Measurements from ENCODE around the gene MUC5B. TPM values are rescaled to one million over a fixed set of nuclear protein-coding genes. Genes with fewer than 3 reads are reported as not detected.
A peak's percentile ranks its signal among the peaks of the same experiment; 100 is the strongest.

The MUC5B gene
- total and polyA plus RNA-seq, 11 donors: 0.01 TPM; not detected in 10

- 87 to 89% (median 88%) methylated on average over 24 to 33 of the region's 33 CpGs for WGBS, 4 donors
- DNase-seq (peak in 2 of 5 donors; percentile 22 to 46), ATAC-seq (no peak)
Measured at GRCh38 chr11:1281326-1281973, 58.6 kb downstream of the MUC5B start.

GRCh38 chr11:1281974-1282365 is 59.1 kb downstream of the MUC5B start:
- intact Hi-C loops (cut with DNase I): no loop called here
- no peaks in the 10 kb centered on the region for H3K27me3 ChIP-seq
- ATAC-seq: peak in 1 of 4 donors; percentile 44
- peaks cover 0 to 12% (median 5%) of the 10 kb centered on the region in 12 donors for H3K4me1 ChIP-seq
- H3K27ac ChIP-seq: peak overlapping the region in 8 of 12 donors; percentile 20 to 54 (median 38)
- peak in 1 of 5 donors; percentile 52 for DNase-seq
- peaks cover 0 to 89% (median 73%) of the 10 kb centered on the region in 9 donors for H3K36me3 ChIP-seq
- H3K4me3 ChIP-seq: no peak overlapping the region
- 42 to 55% (median 49%) methylated on average over 3 of the region's 3 CpGs for WGBS, 4 donors
- TF ChIP-seq CTCF (IDR thresholded peaks at IDR 0.05) (peak in 1 of 12 donors; percentile 7), POLR2A (IDR thresholded peaks at IDR 0.05) (no peak)
- H3K9me3 ChIP-seq: no peaks in the 10 kb centered on the region

More at GRCh38 chr11:1281326-1281973, 58.6 kb downstream of the MUC5B start:
- Histone ChIP-seq H3K9me3 (no peaks in the 10 kb centered on the region), H3K27me3 (no peaks in the 10 kb centered on the region), H3K27ac (peak overlapping the region in 8 of 12 donors; percentile 20 to 54 (median 38)), H3K4me3 (no peak overlapping the region), H3K36me3 (peaks cover 0 to 90% (median 73%) of the 10 kb centered on the region in 9 donors), H3K4me1 (peaks cover 0 to 17% (median 7%) of the 10 kb centered on the region in 12 donors)
- intact Hi-C loops (cut with DNase I): no loop called here
- no peak for TF ChIP-seq CTCF (IDR thresholded peaks at IDR 0.05)
- no peak for TF ChIP-seq POLR2A (IDR thresholded peaks at IDR 0.05)

DNA sequence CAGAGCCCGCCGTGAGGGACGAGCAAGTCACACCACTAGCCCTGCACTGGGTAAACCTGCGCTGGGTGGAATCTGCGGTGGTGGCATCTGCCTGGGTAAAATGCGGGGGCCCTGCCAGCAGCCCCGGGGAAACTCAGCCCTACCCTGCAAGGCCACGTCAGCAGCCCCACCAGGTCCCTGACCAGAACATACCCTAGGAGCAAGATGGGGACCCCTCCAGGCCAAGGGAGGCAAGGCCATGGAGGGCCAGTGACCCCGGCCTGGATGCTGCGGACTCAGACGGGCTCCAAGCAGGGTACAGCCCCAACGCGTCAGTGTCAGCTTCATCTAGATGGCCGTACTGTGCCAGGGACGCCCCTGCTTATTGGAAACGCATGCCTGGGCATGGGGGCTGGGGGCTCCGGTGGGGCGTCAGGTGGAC is 60.2 kb downstream of the MUC5B start:
- no peaks in the 10 kb centered on the region for H3K27me3 ChIP-seq
- H3K4me1 ChIP-seq: peaks cover 0 to 11% (median 4%) of the 10 kb centered on the region in 12 donors
- H3K36me3 ChIP-seq: peaks cover 0 to 84% (median 74%) of the 10 kb centered on the region in 9 donors
- ATAC-seq (no peak), DNase-seq (peak in 1 of 5 donors; percentile 51)
- WGBS, 4 donors: 94 to 97% (median 96%) methylated on average over 15 to 18 of the region's 18 CpGs
- intact Hi-C loops (cut with DNase I): no loop called here
- TF ChIP-seq CTCF (IDR thresholded peaks at IDR 0.05) (no peak), POLR2A (IDR thresholded peaks at IDR 0.05) (no peak)
- no peaks in the 10 kb centered on the region for H3K9me3 ChIP-seq
- no peak overlapping the region for H3K27ac ChIP-seq
- no peak overlapping the region for H3K4me3 ChIP-seq

DNA sequence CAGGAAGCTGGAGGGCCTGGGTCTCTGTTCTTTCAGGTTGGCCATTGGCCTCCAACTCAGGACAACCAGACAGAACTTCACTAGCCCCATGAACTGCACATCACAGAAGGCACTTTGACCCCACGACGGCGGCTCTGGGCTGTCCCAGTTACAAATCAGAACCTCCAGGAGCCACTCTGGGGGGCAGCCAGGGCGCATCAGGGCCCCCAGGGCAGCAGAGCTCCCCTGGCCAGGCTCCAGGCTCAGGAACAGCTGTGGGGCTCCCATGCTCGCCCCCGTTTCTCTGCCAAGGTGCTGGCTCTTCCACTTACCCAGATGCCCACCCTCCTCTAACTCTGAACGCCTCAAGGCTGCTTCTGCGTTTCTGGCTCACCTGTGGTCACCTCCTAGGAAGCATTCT is 61.0 kb downstream of the MUC5B start:
- Histone ChIP-seq H3K27me3 (no peaks in the 10 kb centered on the region), H3K36me3 (peaks cover 0 to 89% (median 79%) of the 10 kb centered on the region in 9 donors), H3K9me3 (no peaks in the 10 kb centered on the region), H3K27ac (no peak overlapping the region), H3K4me3 (no peak overlapping the region), H3K4me1 (peaks cover 0 to 11% (median 4%) of the 10 kb centered on the region in 12 donors)
- intact Hi-C loops (cut with DNase I): no loop called here
- peak in 1 of 5 donors; percentile 31 for DNase-seq
- TF ChIP-seq POLR2A (IDR thresholded peaks at IDR 0.05) (no peak), CTCF (IDR thresholded peaks at IDR 0.05) (no peak)
- WGBS, 4 donors: 90 to 99% (median 92%) methylated on average over 7 to 8 of the region's 8 CpGs
- ATAC-seq: no peak

Data from heart left ventricle (tissue), 16 donors.